ENCODE measurements around the gene LPCAT3. TPM values are rescaled to one million over a fixed set of nuclear protein-coding genes. Genes with fewer than 3 reads are reported as not detected.

The LPCAT3 gene
- total and polyA plus RNA-seq, 2 of the 13 experiments (the other 11 are each of a cell fraction or from before 2014, with no cell fraction given) = 44.5 to 64.3 TPM

- TF ChIP-seq, protein P1, sequence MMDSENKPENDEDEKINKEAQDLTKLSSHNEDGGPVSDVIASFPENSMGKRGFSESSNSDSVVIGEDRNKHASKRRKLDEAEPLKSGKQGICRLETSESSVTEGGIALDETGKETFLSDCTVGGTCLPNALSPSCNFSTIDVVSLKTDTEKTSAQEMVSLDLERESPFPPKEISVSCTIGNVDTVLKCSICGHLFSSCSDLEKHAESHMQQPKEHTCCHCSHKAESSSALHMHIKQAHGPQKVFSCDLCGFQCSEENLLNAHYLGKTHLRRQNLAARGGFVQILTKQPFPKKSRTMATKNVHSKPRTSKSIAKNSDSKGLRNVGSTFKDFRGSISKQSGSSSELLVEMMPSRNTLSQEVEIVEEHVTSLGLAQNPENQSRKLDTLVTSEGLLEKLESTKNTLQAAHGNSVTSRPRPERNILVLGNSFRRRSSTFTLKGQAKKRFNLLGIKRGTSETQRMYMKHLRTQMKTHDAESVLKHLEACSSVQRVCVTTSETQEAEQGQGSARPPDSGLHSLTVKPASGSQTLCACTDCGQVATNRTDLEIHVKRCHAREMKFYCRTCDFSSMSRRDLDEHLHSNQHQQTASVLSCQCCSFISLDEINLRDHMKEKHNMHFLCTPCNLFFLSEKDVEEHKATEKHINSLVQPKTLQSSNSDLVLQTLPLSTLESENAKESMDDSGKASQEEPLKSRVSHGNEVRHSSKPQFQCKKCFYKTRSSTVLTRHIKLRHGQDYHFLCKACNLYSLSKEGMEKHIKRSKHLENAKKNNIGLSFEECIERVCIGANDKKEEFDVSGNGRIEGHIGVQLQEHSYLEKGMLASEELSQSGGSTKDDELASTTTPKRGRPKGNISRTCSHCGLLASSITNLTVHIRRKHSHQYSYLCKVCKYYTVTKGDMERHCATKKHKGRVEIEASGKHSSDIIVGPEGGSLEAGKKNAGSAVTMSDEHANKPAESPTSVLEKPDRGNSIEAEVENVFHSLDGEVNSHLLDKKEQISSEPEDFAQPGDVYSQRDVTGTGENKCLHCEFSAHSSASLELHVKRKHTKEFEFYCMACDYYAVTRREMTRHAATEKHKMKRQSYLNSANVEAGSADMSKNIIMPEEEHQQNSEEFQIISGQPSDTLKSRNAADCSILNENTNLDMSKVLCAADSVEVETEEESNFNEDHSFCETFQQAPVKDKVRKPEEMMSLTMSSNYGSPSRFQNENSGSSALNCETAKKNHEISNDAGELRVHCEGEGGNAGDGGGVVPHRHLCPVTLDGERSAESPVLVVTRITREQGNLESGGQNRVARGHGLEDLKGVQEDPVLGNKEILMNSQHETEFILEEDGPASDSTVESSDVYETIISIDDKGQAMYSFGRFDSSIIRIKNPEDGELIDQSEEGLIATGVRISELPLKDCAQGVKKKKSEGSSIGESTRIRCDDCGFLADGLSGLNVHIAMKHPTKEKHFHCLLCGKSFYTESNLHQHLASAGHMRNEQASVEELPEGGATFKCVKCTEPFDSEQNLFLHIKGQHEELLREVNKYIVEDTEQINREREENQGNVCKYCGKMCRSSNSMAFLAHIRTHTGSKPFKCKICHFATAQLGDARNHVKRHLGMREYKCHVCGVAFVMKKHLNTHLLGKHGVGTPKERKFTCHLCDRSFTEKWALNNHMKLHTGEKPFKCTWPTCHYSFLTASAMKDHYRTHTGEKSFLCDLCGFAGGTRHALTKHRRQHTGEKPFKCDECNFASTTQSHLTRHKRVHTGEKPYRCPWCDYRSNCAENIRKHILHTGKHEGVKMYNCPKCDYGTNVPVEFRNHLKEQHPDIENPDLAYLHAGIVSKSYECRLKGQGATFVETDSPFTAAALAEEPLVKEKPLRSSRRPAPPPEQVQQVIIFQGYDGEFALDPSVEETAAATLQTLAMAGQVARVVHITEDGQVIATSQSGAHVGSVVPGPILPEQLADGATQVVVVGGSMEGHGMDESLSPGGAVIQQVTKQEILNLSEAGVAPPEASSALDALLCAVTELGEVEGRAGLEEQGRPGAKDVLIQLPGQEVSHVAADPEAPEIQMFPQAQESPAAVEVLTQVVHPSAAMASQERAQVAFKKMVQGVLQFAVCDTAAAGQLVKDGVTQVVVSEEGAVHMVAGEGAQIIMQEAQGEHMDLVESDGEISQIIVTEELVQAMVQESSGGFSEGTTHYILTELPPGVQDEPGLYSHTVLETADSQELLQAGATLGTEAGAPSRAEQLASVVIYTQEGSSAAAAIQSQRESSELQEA (CRISPR knock-in tag; IDR thresholded peaks at IDR 0.05; ENCODE audit: not compliant biosample characterization) = no peak
- TF ChIP-seq KDM6A (CRISPR knock-in tag; IDR thresholded peaks at IDR 0.05; ENCODE audit: low read depth) (peak; percentile 90), PRDM4 (CRISPR knock-in tag; IDR thresholded peaks at IDR 0.05; ENCODE audit: borderline replicate concordance) (no peak), AHDC1 (CRISPR knock-in tag; IDR thresholded peaks at IDR 0.05; ENCODE audit: borderline replicate concordance) (peak; percentile 79; the same call in 1 of the 2 replicates), ZNF451 (CRISPR knock-in tag; IDR thresholded peaks at IDR 0.05) (no peak), ELF1 (CRISPR knock-in tag; IDR thresholded peaks at IDR 0.05) (0 out of 2 replicates have a peak, but pooled peaks have one; percentile 21), NR2F6 (IDR thresholded peaks at IDR 0.05) (no peak), NR2F6 (CRISPR knock-in tag; IDR thresholded peaks at IDR 0.05) (peak; percentile 49; the same call in 1 of the 2 replicates), FOXJ3 (CRISPR knock-in tag; IDR thresholded peaks at IDR 0.05; ENCODE audit: borderline replicate concordance) (peak; percentile 77; the same call in 1 of the 2 replicates), POLR2AphosphoS2 (IDR thresholded peaks at IDR 0.05; ENCODE audit: low read depth, low read length) (no peak), HDAC6 (IDR thresholded peaks at IDR 0.05; ENCODE audit: low read depth, low read length) (no peak)
Observed at GRCh38 chr12:6981152-6982052, 36.9 kb downstream of the LPCAT3 start (continued).

Measured in HepG2 (cell line).